GM12892 (cell line): Measurements from ENCODE around the gene PSMB10. TPM values are rescaled to one million over a fixed set of nuclear protein-coding genes. Genes with fewer than 3 reads are reported as not detected.
"Not testable (repeated sequence)": the region's sequence is repeated elsewhere in the genome, so short reads cannot be mapped to it uniquely, and the experiment has no call there.

ENCODE experiments used
- DNase-seq: peaks from one replicate; pipeline ENCODE4 v3.0.0; 2011; ENCODE audit not compliant: insufficient read length
- FAIRE-seq: peaks from 2 replicates; lab custom pipeline; 2011; peaks lifted over from hg19 to GRCh38; lab: Jason Lieb, UNC
- POLR2A ChIP-seq: IDR thresholded peaks from 2 replicates; pipeline ENCODE4 v1.6.1; 2011; ENCODE audit warnings: low read depth, low read length, control low read depth
- POLR2AphosphoS5 ChIP-seq: IDR thresholded peaks from 2 replicates; pipeline ENCODE4 v1.6.1; 2011; ENCODE audit warnings: low read depth, low read length, control low read depth
- TAF1 ChIP-seq: IDR thresholded peaks from 2 replicates; pipeline ENCODE4 v1.6.1; 2011; ENCODE audit warnings: low read depth, mild to moderate bottlenecking, control low read depth, low read length, borderline replicate concordance
- polyA plus RNA-seq: library from polyadenylated mRNA; unstranded; fragments of >200 nt; gene quantifications from one replicate; pipeline ENCODE4 v1.2.1, GENCODE V29; 2012; ENCODE audit warnings: missing spikeins, inconsistent platforms; ENCODE audit not compliant: missing spikeins

PSMB10 gene
- 130 TPM for polyA plus RNA-seq

DNA sequence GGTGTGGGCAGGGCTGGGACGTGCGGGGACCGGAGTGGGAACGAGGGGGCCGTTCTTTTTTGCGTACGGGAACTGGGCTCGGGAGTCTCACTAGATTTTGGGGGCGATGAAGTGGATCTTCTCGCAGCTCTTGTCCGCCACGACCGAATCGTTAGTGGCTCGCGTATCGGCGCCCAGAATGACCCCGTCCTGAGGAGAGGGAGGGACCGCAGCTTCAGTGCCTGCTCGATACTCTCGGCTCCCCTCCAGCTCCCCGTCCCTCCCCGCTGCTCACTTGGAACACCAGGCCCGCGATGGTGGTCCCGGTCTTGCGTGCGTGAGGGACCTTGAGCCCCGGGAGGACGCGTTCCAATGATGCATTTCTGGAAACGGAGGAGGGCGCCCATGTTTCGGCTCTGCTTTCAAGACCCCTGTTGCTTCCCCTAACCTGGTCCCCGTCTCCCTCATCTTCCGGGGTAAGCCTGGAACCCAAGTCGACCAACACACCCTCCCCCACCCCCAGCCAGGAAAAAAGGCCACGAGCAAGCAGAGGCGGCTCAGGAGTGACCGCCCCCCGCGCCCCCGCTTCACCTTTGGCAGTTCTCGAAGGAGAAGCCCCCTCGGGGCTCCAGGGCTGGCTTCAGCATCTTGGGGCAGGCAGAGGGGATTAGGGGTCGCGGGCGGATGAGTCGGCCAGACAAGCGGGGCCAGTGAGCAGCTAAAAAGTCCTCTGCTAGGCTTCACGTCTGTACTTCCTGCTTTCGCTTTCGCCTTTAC is at the start of gene PSMB10:
TSS of gene PSMB10 (minus strand) at position 727 of the 756 bp plus-strand sequence. CDS start at position 626, 101 bp downstream.
- DNase-seq (peak; percentile 49), FAIRE-seq (peak; percentile 90)
- TF ChIP-seq POLR2AphosphoS5 (peak; percentile 74; the same call in 1 of the 2 replicates), TAF1 (0 out of 2 replicates have a peak, but pooled peaks have one; percentile 55), POLR2A (peak; percentile 72; the same call in 1 of the 2 replicates)

DNA sequence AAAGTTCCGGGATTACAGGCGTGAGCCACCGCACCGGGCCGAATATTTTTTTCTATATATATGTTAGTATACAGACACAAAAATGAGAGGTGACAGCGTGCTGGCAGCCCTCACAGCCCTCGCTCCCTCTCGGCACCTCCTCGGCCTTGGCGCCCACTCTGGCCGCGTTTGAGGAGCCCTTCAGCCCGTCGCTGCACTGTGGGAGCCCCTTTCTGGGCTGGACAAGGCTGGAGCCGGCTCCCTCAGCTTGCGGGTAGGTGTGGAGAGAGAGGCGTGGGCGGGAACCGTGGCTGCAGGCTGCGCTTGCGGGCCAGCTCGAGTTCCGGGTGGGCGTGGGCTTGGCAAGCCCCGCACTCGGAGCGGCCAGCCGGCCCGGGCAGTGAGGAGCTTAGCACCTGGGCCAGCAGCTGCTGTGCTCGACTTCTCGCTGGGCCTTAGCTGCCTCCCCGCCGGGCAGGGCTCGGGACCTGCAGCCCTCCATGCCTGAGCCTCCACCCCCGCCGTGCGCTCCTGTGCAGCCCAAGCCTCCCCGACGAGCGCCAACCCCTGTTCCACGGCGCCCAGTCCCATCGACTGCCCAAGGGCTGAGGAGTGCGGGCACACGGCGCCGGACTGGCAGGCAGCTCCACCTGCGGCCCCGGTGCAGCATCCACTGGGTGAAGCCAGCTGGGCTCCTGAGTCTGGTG is 45.5 kb upstream of the PSMB10 start:
- no peak for FAIRE-seq
- DNase-seq: no peak
- no peak for TF ChIP-seq TAF1
- no peak for TF ChIP-seq POLR2A
- TF ChIP-seq POLR2AphosphoS5: no peak

DNA sequence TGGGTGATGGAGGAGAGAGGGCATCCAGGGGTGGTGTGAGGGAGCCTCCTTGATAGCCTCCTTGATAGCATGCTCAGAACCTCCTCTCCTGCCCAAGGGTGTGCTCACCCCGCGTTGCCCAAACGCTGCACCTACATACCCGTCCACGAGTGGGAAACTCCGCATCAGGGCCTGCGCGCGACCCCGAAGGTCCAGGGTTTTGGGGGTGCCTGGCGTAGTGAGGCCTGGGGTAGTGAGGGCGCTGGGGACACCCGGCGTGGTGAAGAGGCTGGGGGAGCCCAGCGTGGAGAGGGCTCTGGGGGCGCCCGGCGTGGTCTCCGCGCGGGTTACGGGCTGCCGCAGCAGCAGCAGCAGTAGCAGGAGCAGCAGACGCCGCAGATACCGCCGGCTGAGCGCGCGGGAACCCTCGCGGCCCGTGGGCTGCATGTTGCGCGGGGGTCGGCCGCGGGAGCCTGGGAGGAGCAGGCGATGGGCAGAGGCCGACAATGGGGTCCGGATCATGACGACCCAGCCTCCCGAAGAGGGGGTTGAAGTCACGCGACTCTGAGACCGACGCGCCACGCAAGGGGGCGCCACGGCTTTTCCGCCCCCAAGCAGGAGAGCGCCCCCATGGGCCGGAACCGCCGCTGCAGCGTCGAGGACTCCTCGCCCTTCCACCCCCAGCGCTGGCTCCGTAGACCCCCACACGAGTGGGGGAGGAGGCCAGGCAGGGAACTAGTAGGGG is 43.5 kb upstream of the PSMB10 start, which contains the start of gene DPEP3:
TSS of gene DPEP3 (minus strand) at position 545 of the 724 bp plus-strand sequence. CDS start at position 426, 119 bp downstream.
- peak; percentile 30 for DNase-seq
- TF ChIP-seq POLR2AphosphoS5 (no peak), POLR2A (no peak), TAF1 (no peak)
- no peak for FAIRE-seq

DNA sequence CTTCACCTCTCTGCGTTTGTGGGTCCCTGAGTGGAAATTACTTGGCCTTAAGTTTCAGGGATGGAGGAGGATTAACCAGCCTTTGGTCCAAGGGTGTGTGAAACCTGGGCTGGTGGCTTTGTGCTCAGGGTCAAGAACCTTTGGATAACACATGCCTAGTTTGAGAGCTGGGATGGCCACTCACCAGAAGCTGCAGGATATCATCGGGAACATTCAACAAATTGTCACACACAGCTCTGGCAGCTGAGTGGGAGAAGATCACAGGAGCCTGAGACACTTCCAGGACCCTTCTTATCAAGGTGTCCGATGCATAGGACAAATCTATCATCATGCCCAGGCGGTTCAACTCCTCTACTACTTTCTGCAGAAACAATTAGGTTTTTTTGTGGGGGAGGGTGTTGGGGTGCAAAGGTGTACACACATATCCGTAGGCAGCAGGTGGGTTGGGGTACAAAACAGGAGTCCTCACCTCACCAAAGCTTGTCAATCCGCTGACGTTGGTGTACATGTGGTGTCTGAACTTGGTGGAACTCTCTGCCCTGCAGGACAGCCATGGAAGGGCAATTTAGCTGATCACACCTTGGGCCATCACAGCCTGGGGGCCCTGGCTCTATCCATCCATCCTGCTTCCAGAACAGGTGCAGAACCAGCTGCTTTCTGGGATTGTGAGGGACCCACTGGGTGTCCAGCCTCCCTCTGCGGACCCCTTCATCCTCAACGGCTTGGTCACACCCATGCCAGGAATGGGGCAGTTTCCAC is 41.0 kb upstream of the PSMB10 start:
- TF ChIP-seq TAF1 (no peak), POLR2A (no peak), POLR2AphosphoS5 (no peak)
- FAIRE-seq: no peak
- no peak for DNase-seq

DNA sequence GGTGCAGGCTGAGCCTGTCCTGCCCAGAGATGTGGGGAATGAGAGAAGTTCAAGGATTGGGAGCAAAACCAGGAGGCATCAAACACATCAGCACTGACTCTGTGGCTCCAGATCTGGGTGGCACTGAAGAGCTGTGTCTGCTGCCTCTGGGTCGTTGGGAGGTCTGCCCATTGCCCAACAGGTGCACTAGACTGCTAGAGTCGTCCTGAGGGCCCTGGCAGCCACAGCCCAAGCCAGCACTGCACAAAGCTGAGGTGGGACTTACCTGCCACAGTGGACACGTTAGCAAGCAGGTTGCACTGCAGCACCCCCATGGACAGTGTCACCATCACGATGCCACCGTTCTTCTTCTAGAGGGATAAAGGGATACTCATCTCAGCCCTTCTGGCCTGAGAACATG is 40.4 kb upstream of the PSMB10 start:
- FAIRE-seq (no peak), DNase-seq (no peak)
- TF ChIP-seq POLR2AphosphoS5: no peak
- TF ChIP-seq TAF1: no peak
- TF ChIP-seq POLR2A: no peak

DNA sequence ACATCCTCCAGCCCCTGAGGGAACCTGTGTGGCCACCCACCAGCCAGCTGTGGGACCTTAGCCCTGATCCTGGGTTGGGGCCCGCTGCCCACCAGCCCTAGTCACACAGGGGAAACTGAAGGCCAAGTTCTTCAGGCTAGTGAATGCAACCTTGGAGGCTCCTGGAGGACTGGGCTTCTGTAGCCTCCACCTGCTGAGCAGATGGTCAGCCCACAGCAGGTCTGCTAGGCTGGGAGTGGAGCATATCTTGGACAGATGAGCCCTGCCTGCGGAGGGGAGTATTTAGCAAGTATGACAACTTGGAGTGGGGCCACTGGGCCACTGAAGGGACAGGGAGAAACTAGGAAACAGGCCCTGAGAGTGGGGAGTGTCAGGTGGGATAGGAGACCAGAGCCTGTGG is 39.6 kb upstream of the PSMB10 start:
- DNase-seq (no peak), FAIRE-seq (no peak)
- TF ChIP-seq TAF1 (no peak), POLR2AphosphoS5 (no peak), POLR2A (no peak)

DNA sequence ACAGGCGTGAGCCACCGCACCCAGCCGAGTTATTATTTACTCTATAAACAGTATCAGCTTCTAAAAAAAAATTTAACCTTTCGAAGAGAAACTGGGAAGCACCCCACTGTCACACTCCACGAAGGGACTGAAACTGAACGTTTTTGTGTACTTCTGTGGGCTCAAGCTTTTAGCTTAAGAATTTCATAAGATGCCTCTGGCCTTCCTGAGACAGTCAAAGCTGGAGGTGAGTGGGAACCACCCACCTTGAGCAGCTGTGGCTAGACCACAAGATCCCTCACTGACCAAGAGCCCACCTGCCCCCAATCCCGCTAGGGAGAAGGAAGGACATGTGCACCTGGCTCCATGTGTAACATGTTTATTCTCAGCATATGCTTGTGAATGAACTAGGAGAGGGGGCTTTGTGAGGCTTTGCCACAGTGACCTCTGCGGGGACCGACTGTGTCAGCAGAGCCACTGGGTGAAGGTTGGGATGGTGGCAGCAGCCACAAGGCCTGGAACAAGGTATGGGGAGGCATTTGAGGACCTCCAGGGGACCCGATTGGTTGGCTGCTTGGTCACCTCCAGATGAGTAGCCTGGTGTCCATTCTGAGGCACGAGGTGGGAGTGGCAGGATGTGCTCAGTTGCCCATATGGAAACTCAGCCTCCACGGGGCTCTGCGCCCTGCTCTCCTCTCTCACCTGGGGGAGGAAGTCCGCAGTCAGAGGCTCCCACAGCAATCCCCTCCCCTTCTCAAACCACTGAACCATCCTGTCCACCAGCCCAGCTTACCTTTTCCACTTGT is 38.9 kb upstream of the PSMB10 start:
- no peak for DNase-seq
- no peak for FAIRE-seq
- TF ChIP-seq POLR2A (no peak), TAF1 (no peak), POLR2AphosphoS5 (no peak)

DNA sequence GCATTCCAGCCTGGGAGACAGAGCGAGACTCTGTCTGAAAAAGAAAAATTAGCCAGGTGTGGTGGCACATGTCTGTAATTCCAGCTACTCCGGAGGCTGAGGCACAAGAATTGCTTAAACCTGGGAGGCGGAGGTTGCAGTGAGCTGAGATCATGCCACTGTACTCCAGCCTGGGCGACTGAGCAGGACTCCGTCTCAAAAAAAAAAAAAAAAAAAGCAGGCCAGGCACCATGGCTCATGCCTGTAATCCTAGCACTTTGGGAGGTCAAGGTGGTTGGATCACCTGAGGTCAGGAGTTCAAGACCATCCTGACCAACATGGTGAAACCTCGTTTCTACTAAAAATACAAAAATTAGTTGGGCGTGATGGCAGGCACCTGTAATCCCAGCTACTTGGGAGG is 35.6 kb upstream of the PSMB10 start:
- FAIRE-seq, DNase-seq: not testable (repeated sequence)

DNA sequence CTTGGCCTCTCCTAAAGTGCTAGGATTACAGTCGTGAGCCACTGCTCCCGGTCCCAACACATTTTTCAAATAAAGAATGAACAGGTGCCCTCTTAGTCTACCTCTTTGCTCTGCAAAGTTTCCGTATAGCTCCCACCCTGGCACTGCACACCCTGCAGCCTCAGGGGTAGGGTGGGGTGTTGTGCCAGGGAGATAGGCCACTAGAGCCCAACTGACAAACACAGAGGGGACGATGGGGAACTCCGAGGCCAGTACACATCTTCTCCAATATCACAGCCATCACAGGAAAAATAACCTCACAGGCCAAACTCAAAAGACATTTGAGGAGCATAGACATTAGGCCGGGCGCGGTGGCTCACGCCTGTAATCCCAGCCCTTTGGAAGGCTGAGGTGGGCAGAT is 34.5 kb upstream of the PSMB10 start:
- TF ChIP-seq TAF1: no peak
- no peak for TF ChIP-seq POLR2A
- no peak for TF ChIP-seq POLR2AphosphoS5
- FAIRE-seq (no peak), DNase-seq (no peak)
